PFSK-1 (cell line): Measurements from ENCODE around the gene SPATA16.

Experiments
- FOXP2 ChIP-seq: optimal IDR thresholded peaks from 2 replicates; pipeline ENCODE3; 2011; ENCODE audit warnings: borderline replicate concordance, control low read depth, inconsistent platforms; ENCODE audit not compliant: insufficient read depth; ENCODE audit errors: extremely low read length, extremely low read depth
- POLR2AphosphoS5 ChIP-seq: IDR thresholded peaks from 2 replicates; pipeline ENCODE4 v1.6.1; 2012; ENCODE audit warnings: low read depth, mild to moderate bottlenecking, control low read depth, low read length, moderate library complexity
- REST ChIP-seq, 2 experiments: IDR thresholded peaks; 2 replicates each; pipeline versions ENCODE4 v1.6.1 to v1.8.0; 2011 to 2012; ENCODE audit warnings: low read depth in 2 of 2, low read length in 2 of 2, control low read depth in 1 of 2, inconsistent platforms in 1 of 2, mild to moderate bottlenecking in 1 of 2, moderate library complexity in 1 of 2; ENCODE audit not compliant: insufficient read depth in 1 of 2
- SIN3A ChIP-seq: IDR thresholded peaks from 2 replicates; pipeline ENCODE4 v1.6.1; 2012; ENCODE audit warnings: mild to moderate bottlenecking, low read length, moderate library complexity, borderline replicate concordance; ENCODE audit not compliant: insufficient read depth
- TAF1 ChIP-seq: IDR thresholded peaks from 2 replicates; pipeline ENCODE4 v1.6.1; 2012; ENCODE audit warnings: low read length, control low read depth, borderline replicate concordance; ENCODE audit not compliant: insufficient read depth

- no peak for TF ChIP-seq SIN3A
- no peak for TF ChIP-seq TAF1
- no peak for TF ChIP-seq POLR2AphosphoS5
- no peak for TF ChIP-seq REST (IDR thresholded peaks at IDR 0.05; ENCODE audit: insufficient read depth in 1 of 2, low read depth in 2 of 2, low read length in 2 of 2)
- TF ChIP-seq FOXP2: no peak
These were observed 121.7 kb downstream of the SPATA16 start for GRCh38 chr3:173019378-173019777.
